Heart right ventricle (tissue), 16 donors: ENCODE results near the gene CREG2. TPM values are rescaled to one million over a fixed set of nuclear protein-coding genes. Genes with fewer than 3 reads are reported as not detected.

ENCODE experiments used
- ATAC-seq, 8 donors: fragments of 200-7000 bp; cut with Tn5 transposase; one replicate each; pipeline ENCODE4 v1.9.1; 2020; ENCODE audit warnings: mild to moderate bottlenecking in 8 of 8, moderate library complexity in 8 of 8, moderate number of reproducible peaks in 1 of 8
- DNase-seq, 2 donors: peaks; one replicate each; pipeline ENCODE4 v3.0.0-alpha.2; 2020
- H3K27ac ChIP-seq, 10 donors: fragments of 200-600 bp; sonication (generic) in 2 of 10; one replicate each; pipeline versions ENCODE4 v1.5.0 to v1.8.0; 2020 to 2022; ENCODE audit warnings: mild to moderate bottlenecking in 3 of 10
- H3K27me3 ChIP-seq, 7 donors: fragments of 200-600 bp; one replicate each; pipeline ENCODE4 v1.8.0; 2021 to 2022; ENCODE audit warnings: mild to moderate bottlenecking in 2 of 7
- H3K36me3 ChIP-seq, 9 donors: fragments of 200-600 bp; sonication (generic) in 1 of 9; one replicate each; pipeline versions ENCODE4 v1.5.0 to v1.8.0; 2020 to 2022; ENCODE audit warnings: mild to moderate bottlenecking in 2 of 9
- H3K4me1 ChIP-seq, 9 donors: fragments of 200-600 bp; sonication (generic) in 1 of 9; one replicate each; pipeline versions ENCODE4 v1.5.0 to v1.8.0; 2020 to 2022; ENCODE audit warnings: mild to moderate bottlenecking in 4 of 9
- H3K4me3 ChIP-seq, 10 donors: fragments of 200-600 bp; sonication (generic) in 2 of 10; one replicate each; pipeline versions ENCODE4 v1.5.0 to v1.8.0; 2020 to 2022; ENCODE audit warnings: mild to moderate bottlenecking in 7 of 10, moderate library complexity in 2 of 10
- H3K9me3 ChIP-seq, 11 donors: fragments of 200-600 bp in 10 of 11; sonication (generic) in 2 of 11; one replicate each; pipeline versions ENCODE4 v1.5.0 to v1.8.0; 2013 to 2022; ENCODE audit warnings: mild to moderate bottlenecking in 2 of 11, control low read depth in 1 of 11, moderate library complexity in 1 of 11
- CTCF ChIP-seq, 9 donors: fragments of 200-600 bp; sonication (generic) in 2 of 9; IDR thresholded peaks; one replicate each; pipeline versions ENCODE4 v1.5.0 to v1.8.0; 2021 to 2022; ENCODE audit warnings: antibody characterized with exemption in 9 of 9, mild to moderate bottlenecking in 5 of 9, moderate library complexity in 1 of 9
- WGBS, 2 donors: extraction: QIAGEN DNeasy Blood & Tissue Kit; methylation state at CpG; one replicate each; pipeline ENCODE4 v1.1.7; 2013; ENCODE audit warnings: inconsistent platforms in 1 of 2; 5-methylcytosine and 5-hydroxymethylcytosine counted together
- intact Hi-C, 10 donors: fragments of 100-400 bp; cut with DNase I; formaldehyde crosslinking; loops; one replicate each; pipeline versions ENCODE4 v1.11.1 to v1.14.2; 2022
- polyA plus RNA-seq, 2 donors: library from polyadenylated mRNA; stranded (reverse); fragments of 200-250 nt; gene quantifications; one replicate each; pipeline ENCODE4 v1.2.3, GENCODE V29; 2013
- total RNA-seq, 10 donors: library from RNA; stranded (reverse); fragmentation: NEBNext Ultra II Directional in 3 of 10; extraction: Animal tissue kit (Norgen Biotek cat#: 25700) in 3 of 10; gene quantifications; one replicate each; pipeline versions ENCODE4 v1.2.1 to v1.2.4, GENCODE V29; 2021 to 2023
- donor health status: Arrhythmogenic right ventricular cardiomyopathy.
- donor health status: ischemic (EF 13 %, LVEDD 7.1; RV severe dilation, severe dysfunction).
- donor health status: healthy with polysubstance abuse.
- donor health status: DM: no; HTN: yes; CAD: no.
- donor health status: DM: no; HTN: no; CAD: no.
- donor health status: ischemic (EF 25% LVEDD 6.9; RV normal size, moderate dysfunction).
- donor health status: ischemic (EF 25% LVEDD 5.7; RV mildly dilated, moderate dysfunction).
- donor health status: healthy.
- donor health status: DM: yes; HTN: yes; CAD: no.
- donor health status: Ischemic cardiomyopathy.
- donor health status: ischemic (EF 35%, LVEDD 5.7; RV mildly dilated, moderate dysfunction).
- donor health status: nonischemic (EF 11% LVEDD 7.7; RV severe dilation, severe dysfunction).
- donor health status: DM: yes; HTN: yes; CAD: no.
- donor health status: PGD.
- donor health status: ischemic (EF 29% LVEDD 5.4; RV normal size, mild dysfunction).
- donor health status: nonischemic (EF 23%, LVEDD 6.1; RV moderate dilation, normal function).

CREG2 gene
- total and polyA plus RNA-seq, 12 donors = 0.24 to 1.4 (median 0.70) TPM; not detected in 5

GRCh38 chr2:101310834-101311695, 76.2 kb downstream of the CREG2 start:
- Histone ChIP-seq H3K4me1 (peaks cover 2 to 47% (median 19%) of the 10 kb centered on the region in 9 donors), H3K27ac (peak overlapping the region in 2 of 10 donors; percentile 9 to 99), H3K4me3 (no peak overlapping the region), H3K36me3 (peaks cover 0 to 2% (median 0%) of the 10 kb centered on the region in 9 donors), H3K27me3 (no peaks in the 10 kb centered on the region), H3K9me3 (no peaks in the 10 kb centered on the region)
- no peak for ATAC-seq
- WGBS, 2 donors = 82 to 83% methylated on average over 7 of the region's 7 CpGs
- intact Hi-C loops = no loop called here
- no peak for DNase-seq
- no peak for TF ChIP-seq CTCF (IDR thresholded peaks at IDR 0.05)

GRCh38 chr2:101310090-101310833, 77.0 kb downstream of the CREG2 start:
- Histone ChIP-seq H3K4me3 (peak overlapping the region in 1 of 10 donors; percentile 1), H3K9me3 (no peaks in the 10 kb centered on the region), H3K4me1 (peaks cover 4 to 55% (median 27%) of the 10 kb centered on the region in 9 donors), H3K36me3 (peaks cover 0 to 10% (median 0%) of the 10 kb centered on the region in 9 donors), H3K27me3 (no peaks in the 10 kb centered on the region), H3K27ac (peak overlapping the region in 3 of 10 donors; percentile 91 to 99 (median 93))
- ATAC-seq (no peak), DNase-seq (no peak)
- intact Hi-C loops = no loop called here
- 80 to 88% methylated on average over 10 of the region's 10 CpGs for WGBS, 2 donors
- TF ChIP-seq CTCF (IDR thresholded peaks at IDR 0.05) = no peak

GRCh38 chr2:101308432-101309210, 78.7 kb downstream of the CREG2 start, which contains the start of gene RNF149:
RNF149 (minus strand) TSS chr2:101308701; CDS start chr2:101308588, 113 bp downstream.
- DNase-seq = peak; percentile 92 to 96
- peak in 3 of 9 donors; percentile 2 to 8 (median 6) for TF ChIP-seq CTCF (IDR thresholded peaks at IDR 0.05)
- Histone ChIP-seq H3K9me3 (no peaks in the 10 kb centered on the region), H3K36me3 (peaks cover 0 to 23% (median 0%) of the 10 kb centered on the region in 9 donors), H3K27ac (peak within 1 kb of the TSS; percentile 57 to 99 (median 91)), H3K27me3 (no peaks in the 10 kb centered on the region), H3K4me3 (peak within 1 kb of the TSS; percentile 70 to 99 (median 86)), H3K4me1 (peaks cover 4 to 71% (median 41%) of the 10 kb centered on the region in 9 donors)
- intact Hi-C loops = loop anchor here in 1 of 10 donors (10.0 kb wide), 1 partner anchor 54 kb away; the partner anchor contains the start of gene CNOT11
- WGBS, 2 donors = 4 to 5% methylated on average over 76 of the region's 76 CpGs
- peak; percentile 94 to 96 (median 95) for ATAC-seq
